ENCODE results near the gene CENPW.

CENPW gene

GRCh38 chr6:126374372-126374771, 34.5 kb downstream of the CENPW start:
- Histone ChIP-seq H3K27ac (no peak overlapping the region), H3K9me3 (ENCODE audit: severe bottlenecking) (no peaks in the 10 kb centered on the region), H3K36me3 (no peaks in the 10 kb centered on the region), H3K4me3 (ENCODE audit: low read depth, low read length) (no peak overlapping the region), H3K27me3 (ENCODE audit: insufficient read depth, low read depth, severe bottlenecking) (no peaks in the 10 kb centered on the region)
- TF ChIP-seq, protein P1, sequence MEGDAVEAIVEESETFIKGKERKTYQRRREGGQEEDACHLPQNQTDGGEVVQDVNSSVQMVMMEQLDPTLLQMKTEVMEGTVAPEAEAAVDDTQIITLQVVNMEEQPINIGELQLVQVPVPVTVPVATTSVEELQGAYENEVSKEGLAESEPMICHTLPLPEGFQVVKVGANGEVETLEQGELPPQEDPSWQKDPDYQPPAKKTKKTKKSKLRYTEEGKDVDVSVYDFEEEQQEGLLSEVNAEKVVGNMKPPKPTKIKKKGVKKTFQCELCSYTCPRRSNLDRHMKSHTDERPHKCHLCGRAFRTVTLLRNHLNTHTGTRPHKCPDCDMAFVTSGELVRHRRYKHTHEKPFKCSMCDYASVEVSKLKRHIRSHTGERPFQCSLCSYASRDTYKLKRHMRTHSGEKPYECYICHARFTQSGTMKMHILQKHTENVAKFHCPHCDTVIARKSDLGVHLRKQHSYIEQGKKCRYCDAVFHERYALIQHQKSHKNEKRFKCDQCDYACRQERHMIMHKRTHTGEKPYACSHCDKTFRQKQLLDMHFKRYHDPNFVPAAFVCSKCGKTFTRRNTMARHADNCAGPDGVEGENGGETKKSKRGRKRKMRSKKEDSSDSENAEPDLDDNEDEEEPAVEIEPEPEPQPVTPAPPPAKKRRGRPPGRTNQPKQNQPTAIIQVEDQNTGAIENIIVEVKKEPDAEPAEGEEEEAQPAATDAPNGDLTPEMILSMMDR (IDR thresholded peaks at IDR 0.05; ENCODE audit: low read depth, low read length): no peak
- DNase-seq: no peak

- H3K4me3 ChIP-seq (ENCODE audit: low read depth, low read length): no peak overlapping the region
- H3K27me3 ChIP-seq (ENCODE audit: insufficient read depth, low read depth, severe bottlenecking): no peaks in the 10 kb centered on the region
- DNase-seq: no peak
- H3K27ac ChIP-seq: no peak overlapping the region
- TF ChIP-seq, protein P1 (IDR thresholded peaks at IDR 0.05; ENCODE audit: low read depth, low read length): no peak
- H3K36me3 ChIP-seq: no peaks in the 10 kb centered on the region
- no peaks in the 10 kb centered on the region for H3K9me3 ChIP-seq (ENCODE audit: severe bottlenecking)
These were observed 36.8 kb downstream of the CENPW start for GRCh38 chr6:126376682-126377081.

- TF ChIP-seq, protein P1 (IDR thresholded peaks at IDR 0.05; ENCODE audit: low read depth, low read length): no peak
- Histone ChIP-seq H3K9me3 (ENCODE audit: severe bottlenecking) (no peaks in the 10 kb centered on the region), H3K27me3 (ENCODE audit: insufficient read depth, low read depth, severe bottlenecking) (no peaks in the 10 kb centered on the region), H3K36me3 (no peaks in the 10 kb centered on the region), H3K4me3 (ENCODE audit: low read depth, low read length) (no peak overlapping the region), H3K27ac (no peak overlapping the region)
- no peak for DNase-seq
These were observed 37.8 kb downstream of the CENPW start for GRCh38 chr6:126377594-126378153.

DNA sequence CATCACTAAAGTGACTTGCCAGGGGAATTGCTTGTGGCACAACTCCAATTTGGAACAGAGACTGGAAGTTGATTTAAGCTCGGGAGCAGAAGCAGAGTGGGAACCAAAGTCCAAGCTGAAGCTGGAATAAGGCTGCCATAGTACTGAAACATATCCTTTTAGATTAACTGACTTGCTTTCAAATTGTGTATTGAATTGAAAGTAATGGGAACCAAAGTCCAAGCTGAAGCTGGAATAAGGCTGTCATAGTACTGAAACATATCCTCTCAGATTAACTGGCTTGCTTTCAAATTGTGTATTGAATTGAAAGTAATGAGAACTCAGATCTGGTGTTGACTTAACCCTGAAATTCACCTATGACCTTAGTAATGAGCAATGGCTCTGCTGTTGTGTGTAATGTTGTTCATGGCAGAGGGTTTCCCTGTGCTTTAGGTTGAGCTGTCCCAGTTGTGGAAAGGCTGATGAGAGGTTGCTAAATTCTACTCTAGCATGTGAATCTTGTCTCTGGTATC, 40.2 kb downstream of the CENPW start:
- Histone ChIP-seq H3K36me3 (no peaks in the 10 kb centered on the region), H3K27ac (no peak overlapping the region), H3K9me3 (ENCODE audit: severe bottlenecking) (peaks cover 4% of the 10 kb centered on the region), H3K4me3 (ENCODE audit: low read depth, low read length) (no peak overlapping the region), H3K27me3 (ENCODE audit: insufficient read depth, low read depth, severe bottlenecking) (no peaks in the 10 kb centered on the region)
- no peak for DNase-seq
- TF ChIP-seq, protein P1 (IDR thresholded peaks at IDR 0.05; ENCODE audit: low read depth, low read length): no peak

GRCh38 chr6:126381498-126381897, 41.6 kb downstream of the CENPW start:
- no peak for DNase-seq
- Histone ChIP-seq H3K9me3 (ENCODE audit: severe bottlenecking) (peaks cover 4% of the 10 kb centered on the region), H3K27ac (no peak overlapping the region), H3K4me3 (ENCODE audit: low read depth, low read length) (no peak overlapping the region), H3K36me3 (no peaks in the 10 kb centered on the region), H3K27me3 (ENCODE audit: insufficient read depth, low read depth, severe bottlenecking) (no peaks in the 10 kb centered on the region)
- TF ChIP-seq, protein P1 (IDR thresholded peaks at IDR 0.05; ENCODE audit: low read depth, low read length): no peak

DNA sequence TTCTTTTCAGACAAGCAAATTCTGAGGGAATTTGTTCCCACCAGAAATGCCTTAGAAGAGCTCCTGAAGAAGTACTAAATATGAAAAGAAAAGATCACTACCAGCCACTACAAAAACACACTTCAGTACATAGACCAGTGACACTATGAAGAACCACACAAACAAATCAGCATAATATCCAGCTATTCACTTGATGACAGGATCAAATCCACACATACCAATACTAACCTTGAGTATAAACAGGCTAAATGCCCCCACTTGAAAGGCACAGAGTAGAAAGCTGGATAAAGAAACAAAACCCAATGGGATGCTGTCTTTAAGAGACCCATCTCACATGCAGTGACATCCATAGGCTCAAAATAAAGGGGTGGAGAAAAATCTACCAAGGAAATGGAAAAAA, 43.3 kb downstream of the CENPW start:
- peaks cover 4% of the 10 kb centered on the region for H3K9me3 ChIP-seq (ENCODE audit: severe bottlenecking)
- H3K4me3 ChIP-seq (ENCODE audit: low read depth, low read length): no peak overlapping the region
- TF ChIP-seq, protein P1 (IDR thresholded peaks at IDR 0.05; ENCODE audit: low read depth, low read length): no peak
- DNase-seq: no peak
- H3K27me3 ChIP-seq (ENCODE audit: insufficient read depth, low read depth, severe bottlenecking): no peaks in the 10 kb centered on the region
- no peaks in the 10 kb centered on the region for H3K36me3 ChIP-seq
- no peak overlapping the region for H3K27ac ChIP-seq

Measured in WERI-Rb-1 (cell line).